Mucosa of descending colon (tissue), 3 donors: ENCODE measurements around the gene ALG8. TPM values are rescaled to one million over a fixed set of nuclear protein-coding genes. Genes with fewer than 3 reads are reported as not detected.

Experiments used
- ATAC-seq: fragments of 200-7000 bp; cut with Tn5 transposase; one replicate; pipeline ENCODE4 v1.9.1; 2020; ENCODE audit warnings: mild to moderate bottlenecking, moderate library complexity
- DNase-seq, 3 donors: peaks; one replicate each; pipeline ENCODE4 v3.0.0-alpha.2; 2020
- H3K36me3 ChIP-seq: fragments of 200-600 bp; one replicate; pipeline ENCODE4 v1.8.0; 2021; ENCODE audit warnings: low read depth, mild to moderate bottlenecking
- H3K4me1 ChIP-seq: fragments of 200-600 bp; one replicate; pipeline ENCODE4 v1.8.0; 2021; ENCODE audit warnings: low read depth, mild to moderate bottlenecking
- H3K4me3 ChIP-seq: fragments of 200-600 bp; one replicate; pipeline ENCODE4 v1.8.0; 2021; ENCODE audit warnings: mild to moderate bottlenecking
- H3K9me3 ChIP-seq: fragments of 200-600 bp; one replicate; pipeline ENCODE4 v1.8.0; 2021; ENCODE audit warnings: mild to moderate bottlenecking
- intact Hi-C, 2 donors: fragments of 100-400 bp; cut with DNase I in 1 of 2; cut with micrococcal nuclease in 1 of 2; formaldehyde crosslinking; loops; one replicate each; pipeline versions ENCODE4 v1.11.0 to v1.11.1; 2022; cut with DNase I, micrococcal nuclease
- total RNA-seq, 3 donors: library from RNA; stranded (reverse); fragmentation: NEBNext Ultra II Directional in 2 of 3; extraction: Animal tissue kit (Norgen Biotek cat#: 25700) in 2 of 3; gene quantifications; one replicate each; pipeline versions ENCODE4 v1.2.1 to v1.2.4, GENCODE V29; 2021 to 2023
- TF ChIP-seq, protein P1 (sequence below): fragments of 200-600 bp; IDR thresholded peaks from one replicate; pipeline ENCODE4 v1.8.0; 2022; ENCODE audit warnings: antibody characterized with exemption, mild to moderate bottlenecking
- donor health status: DM: no; HTN: no; CAD: no; lungs with moderate emphysema.
- donor health status: DM: no; HTN: no; CAD: no.
- donor health status: DM: no; HTN: yes; CAD: no.

Gene ALG8
- total RNA-seq, 3 donors from 2014 or later, result 24.3 to 32.7 (median 28.3) TPM

DNA sequence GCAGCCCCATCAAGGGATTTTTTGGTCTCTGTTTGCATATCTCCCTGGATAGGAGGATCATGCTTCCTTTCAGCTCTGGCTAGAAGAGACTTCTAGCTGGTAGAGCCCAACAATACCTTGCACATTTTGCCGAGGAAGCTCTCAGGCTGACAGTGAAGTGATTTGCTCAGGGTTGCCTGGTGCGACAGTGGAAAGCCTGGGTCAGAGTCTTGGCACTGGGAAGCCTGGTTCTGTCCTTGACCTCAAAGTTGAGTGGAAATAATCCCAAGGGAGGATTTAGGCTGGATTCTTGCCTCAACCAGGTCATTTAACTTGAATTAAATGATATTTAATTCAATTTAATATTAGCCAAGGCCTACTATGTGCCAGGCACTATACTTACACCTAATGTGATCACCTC, 24.4 kb upstream of the ALG8 start:
- TF ChIP-seq, protein P1, sequence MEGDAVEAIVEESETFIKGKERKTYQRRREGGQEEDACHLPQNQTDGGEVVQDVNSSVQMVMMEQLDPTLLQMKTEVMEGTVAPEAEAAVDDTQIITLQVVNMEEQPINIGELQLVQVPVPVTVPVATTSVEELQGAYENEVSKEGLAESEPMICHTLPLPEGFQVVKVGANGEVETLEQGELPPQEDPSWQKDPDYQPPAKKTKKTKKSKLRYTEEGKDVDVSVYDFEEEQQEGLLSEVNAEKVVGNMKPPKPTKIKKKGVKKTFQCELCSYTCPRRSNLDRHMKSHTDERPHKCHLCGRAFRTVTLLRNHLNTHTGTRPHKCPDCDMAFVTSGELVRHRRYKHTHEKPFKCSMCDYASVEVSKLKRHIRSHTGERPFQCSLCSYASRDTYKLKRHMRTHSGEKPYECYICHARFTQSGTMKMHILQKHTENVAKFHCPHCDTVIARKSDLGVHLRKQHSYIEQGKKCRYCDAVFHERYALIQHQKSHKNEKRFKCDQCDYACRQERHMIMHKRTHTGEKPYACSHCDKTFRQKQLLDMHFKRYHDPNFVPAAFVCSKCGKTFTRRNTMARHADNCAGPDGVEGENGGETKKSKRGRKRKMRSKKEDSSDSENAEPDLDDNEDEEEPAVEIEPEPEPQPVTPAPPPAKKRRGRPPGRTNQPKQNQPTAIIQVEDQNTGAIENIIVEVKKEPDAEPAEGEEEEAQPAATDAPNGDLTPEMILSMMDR, result no peak
- Histone ChIP-seq H3K4me1 (no peaks in the 10 kb centered on the region), H3K36me3 (no peaks in the 10 kb centered on the region), H3K9me3 (no peaks in the 10 kb centered on the region), H3K4me3 (no peak overlapping the region)
- intact Hi-C loops, result no loop called here
- DNase-seq (no peak), ATAC-seq (no peak)

DNA sequence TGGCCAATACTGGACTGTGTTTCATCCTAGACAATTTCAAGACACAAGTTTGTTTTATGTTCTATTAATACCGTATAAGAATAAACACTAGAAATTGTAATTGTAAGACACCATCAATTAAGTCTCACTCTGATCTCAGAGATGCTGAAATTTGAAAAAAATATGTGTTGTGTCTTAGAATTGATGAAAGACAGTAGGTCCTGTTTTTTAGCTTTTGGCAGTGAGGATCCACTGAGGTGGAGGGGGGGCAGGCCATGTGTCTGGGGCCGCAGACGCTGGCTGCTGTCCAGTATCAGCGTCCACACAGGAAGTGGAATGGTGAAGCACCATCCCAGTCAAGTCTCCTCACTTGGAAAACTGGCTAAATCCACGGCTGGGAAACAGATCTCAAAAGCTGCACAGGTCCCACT, 22.5 kb upstream of the ALG8 start:
- intact Hi-C loops, result no loop called here
- Histone ChIP-seq H3K4me3 (no peak overlapping the region), H3K9me3 (no peaks in the 10 kb centered on the region), H3K4me1 (no peaks in the 10 kb centered on the region), H3K36me3 (no peaks in the 10 kb centered on the region)
- DNase-seq (no peak), ATAC-seq (no peak)
- TF ChIP-seq, protein P1, result no peak

DNA sequence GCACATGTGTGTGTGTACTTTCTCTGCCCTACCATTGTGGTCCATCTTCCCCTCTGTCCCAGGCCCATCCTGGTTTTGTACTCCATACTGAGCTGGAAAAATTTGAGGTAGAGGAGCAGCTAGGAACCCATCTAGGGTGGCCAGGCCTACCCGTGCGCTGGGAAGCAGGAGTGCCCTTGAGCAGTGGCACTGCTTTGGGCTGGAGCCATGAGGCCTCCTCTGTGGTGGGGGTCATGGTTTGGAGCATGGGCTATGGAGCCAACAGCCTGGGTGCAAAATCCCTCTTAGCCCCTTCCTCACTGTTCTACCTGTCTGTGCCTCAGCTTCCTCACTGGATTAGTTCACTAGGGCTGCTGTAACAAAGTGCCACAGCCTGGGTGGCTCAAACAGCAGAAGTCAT, 21.9 kb upstream of the ALG8 start:
- Histone ChIP-seq H3K4me1 (no peaks in the 10 kb centered on the region), H3K36me3 (no peaks in the 10 kb centered on the region), H3K4me3 (no peak overlapping the region), H3K9me3 (no peaks in the 10 kb centered on the region)
- TF ChIP-seq, protein P1, result no peak
- no peak for DNase-seq
- ATAC-seq, result no peak
- intact Hi-C loops, result no loop called here

DNA sequence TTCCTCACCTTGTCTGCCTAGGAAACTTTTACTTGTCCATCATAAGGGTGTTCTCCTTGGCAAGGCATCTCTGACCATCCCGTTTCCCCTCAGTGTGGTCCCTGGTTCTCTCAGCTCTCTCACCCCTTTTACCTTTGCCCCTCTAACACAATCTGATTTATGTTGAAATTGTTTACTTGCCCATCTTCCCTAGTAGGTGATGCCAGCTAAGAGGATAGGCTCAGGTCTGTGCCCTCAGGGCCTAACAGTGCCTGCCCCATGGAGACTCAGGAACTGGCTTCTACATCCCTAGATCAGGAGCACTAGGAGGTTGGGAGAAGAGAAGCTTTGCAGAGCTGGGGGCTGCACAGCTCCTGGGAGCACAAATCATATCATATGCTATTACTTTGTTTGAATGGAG, 21.1 kb upstream of the ALG8 start:
- Histone ChIP-seq H3K4me3 (no peak overlapping the region), H3K4me1 (no peaks in the 10 kb centered on the region), H3K36me3 (no peaks in the 10 kb centered on the region), H3K9me3 (no peaks in the 10 kb centered on the region)
- intact Hi-C loops, result no loop called here
- ATAC-seq (no peak), DNase-seq (no peak)
- TF ChIP-seq, protein P1, result no peak

DNA sequence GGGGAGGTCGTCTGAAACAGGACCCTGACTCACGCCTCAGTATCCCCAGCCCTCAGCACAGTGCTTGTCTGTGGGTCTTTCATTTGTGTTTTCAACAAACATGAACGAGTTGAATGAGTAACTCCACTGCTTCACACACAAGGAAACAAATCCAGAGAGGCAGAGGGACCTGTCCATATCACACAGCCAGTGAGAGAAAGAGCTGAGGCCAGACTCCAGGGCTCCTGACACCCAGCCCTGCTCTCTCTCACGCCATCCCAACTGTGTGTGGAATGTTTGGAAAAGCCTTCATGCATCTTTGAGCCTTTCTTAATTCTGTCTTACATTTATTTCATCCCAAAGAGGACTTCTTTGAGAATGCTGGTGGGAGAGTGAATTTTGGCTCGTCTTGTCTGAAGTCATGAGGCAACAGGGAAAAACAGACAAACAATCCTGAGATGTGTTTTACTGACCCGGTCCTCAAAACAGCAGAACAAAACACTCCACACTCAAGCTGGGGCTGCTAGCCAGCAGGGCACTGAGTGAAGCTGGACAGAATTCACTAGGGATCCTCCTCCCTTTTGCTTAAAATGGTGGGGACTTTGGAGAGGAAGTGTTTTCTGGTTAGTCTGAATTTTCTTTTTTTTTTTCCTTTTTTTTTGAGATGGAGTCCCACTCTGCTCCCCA, 19.7 kb upstream of the ALG8 start:
- ATAC-seq (no peak), DNase-seq (no peak)
- no peaks in the 10 kb centered on the region for H3K4me1 ChIP-seq
- intact Hi-C loops, result no loop called here
- H3K36me3 ChIP-seq, result no peaks in the 10 kb centered on the region
- TF ChIP-seq, protein P1, result no peak
- H3K9me3 ChIP-seq, result no peaks in the 10 kb centered on the region
- H3K4me3 ChIP-seq, result no peak overlapping the region
